Transverse colon (tissue), 4 donors: ENCODE data around the gene RHCG.

Experiments
- CTCF ChIP-seq, 5 experiments: fragments of 200-600 bp in 3 of 5; fragments of 450-650 bp in 2 of 5; sonication (generic) in 3 of 5; IDR thresholded peaks; 1 replicate in 2 of 5; 2 replicates in 3 of 5; pipeline ENCODE4 v1.5.1; 2016 to 2017; ENCODE audit warnings: antibody characterized with exemption in 5 of 5, inconsistent platforms in 3 of 5, mild to moderate bottlenecking in 2 of 5, moderate library complexity in 1 of 5
- POLR2A ChIP-seq: fragments of 450-650 bp; IDR thresholded peaks from one replicate; pipeline ENCODE4 v1.6.1; 2016; ENCODE audit warnings: antibody characterized with exemption, mild to moderate bottlenecking, moderate library complexity
- POLR2AphosphoS5 ChIP-seq, 3 donors: sonication (generic); formaldehyde crosslinking; IDR thresholded peaks; one replicate each; pipeline ENCODE4 v1.6.1; 2016; ENCODE audit warnings: antibody characterized with exemption in 3 of 3

DNA sequence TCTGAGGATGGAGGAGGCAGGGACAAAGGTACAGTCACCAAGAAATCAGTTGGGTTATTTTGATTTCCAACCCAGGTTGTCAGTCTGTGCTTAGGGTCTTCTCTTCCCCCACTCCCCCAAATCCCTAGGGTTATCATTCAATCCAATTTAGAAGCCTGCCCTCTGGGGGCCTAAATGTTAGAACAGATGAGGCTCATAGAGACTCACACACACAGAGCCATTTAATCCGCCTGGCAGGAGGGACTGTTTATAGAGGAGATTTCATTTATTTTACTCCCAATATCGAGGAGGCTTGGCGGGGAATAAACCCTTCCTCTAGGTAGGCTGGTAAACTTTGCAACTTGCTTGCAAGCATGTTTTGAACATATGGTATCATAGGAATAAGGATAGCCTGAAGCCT lies 52.8 kb downstream of the RHCG start:
- no peak for TF ChIP-seq CTCF (IDR thresholded peaks at IDR 0.05)
- no peak for TF ChIP-seq POLR2AphosphoS5 (IDR thresholded peaks at IDR 0.05)
- TF ChIP-seq POLR2A = no peak
